Thoracic aorta (tissue), 2 donors: ENCODE data around the gene PPM1H. TPM values are rescaled to one million over a fixed set of nuclear protein-coding genes. Genes with fewer than 3 reads are reported as not detected.
A peak's percentile ranks its signal among the peaks of the same experiment; 100 is the strongest.

Source experiments
- ATAC-seq: fragments of 150-250 bp; one replicate; pipeline ENCODE4 v1.8.0; 2017; ENCODE audit warnings: low read depth; ENCODE audit not compliant: insufficient number of reproducible peaks, low FRiP score
- DNase-seq: peaks from one replicate; pipeline ENCODE4 v3.0.0-alpha.2; 2020; ENCODE audit warnings: low spot score
- H3K27ac ChIP-seq, 2 donors: fragments of 200-600 bp; sonication (generic); 1 replicate in 1 of 2; 2 replicates in 1 of 2; pipeline ENCODE4 v1.5.1; 2016; ENCODE audit warnings: mild to moderate bottlenecking in 2 of 2, moderate library complexity in 2 of 2
- H3K27me3 ChIP-seq: fragments of 200-600 bp; sonication (generic); replicated peaks from 2 replicates; pipeline ENCODE4 v1.6.0; 2016; ENCODE audit warnings: mild to moderate bottlenecking; ENCODE audit not compliant: insufficient read depth
- H3K36me3 ChIP-seq: fragments of 200-600 bp; sonication (generic); one replicate; pipeline ENCODE4 v1.5.1; 2016
- H3K4me1 ChIP-seq, 2 donors: fragments of 200-600 bp; sonication (generic); 1 replicate in 1 of 2; 2 replicates in 1 of 2; pipeline versions ENCODE4 v1.5.1 to v1.6.0; 2016; ENCODE audit warnings: low read depth in 2 of 2, mild to moderate bottlenecking in 1 of 2; ENCODE audit not compliant: control insufficient read depth in 1 of 2
- H3K4me3 ChIP-seq: fragments of 200-600 bp; sonication (generic); 2 replicates; pipeline ENCODE4 v1.5.1; 2016; ENCODE audit warnings: mild to moderate bottlenecking
- H3K9me3 ChIP-seq: fragments of 200-600 bp; sonication (generic); 2 replicates; pipeline ENCODE4 v1.5.1; 2016
- total RNA-seq, 2 donors: library from RNA; depleted of rRNA; stranded (reverse); fragments of >200 nt; gene quantifications; one replicate each; pipeline versions ENCODE4 v1.1.0 to v1.2.3, GENCODE V29; 2016
- TF ChIP-seq, protein P1 (sequence below): fragments of 200-600 bp; sonication (generic); IDR thresholded peaks from one replicate; pipeline ENCODE4 v1.5.1; 2019; ENCODE audit warnings: antibody characterized with exemption

Gene PPM1H
- total RNA-seq, 2 donors from 2014 or later: 9.1 to 10.3 TPM

DNA sequence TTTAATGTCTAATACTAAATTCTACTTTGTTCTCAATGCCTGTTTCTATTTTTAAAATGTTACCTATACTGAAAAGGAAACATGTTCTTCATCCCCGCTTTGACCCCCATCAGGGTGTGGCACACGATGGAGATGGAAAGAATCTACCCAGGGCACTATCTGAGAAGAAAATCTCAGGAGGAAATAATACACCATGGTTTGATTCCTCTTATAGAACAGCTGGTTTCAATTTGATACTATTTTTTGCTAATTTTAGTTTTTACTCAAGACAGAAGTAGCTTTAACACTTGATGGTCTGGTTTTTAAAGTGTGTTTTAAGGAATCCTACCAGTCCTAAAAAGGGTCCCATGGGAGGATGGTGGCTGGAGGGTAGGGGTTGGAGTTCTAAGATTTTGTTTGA lies 56.7 kb downstream of the PPM1H start:
- H3K4me1 ChIP-seq: peaks cover 0 to 7% of the 10 kb centered on the region in 2 donors
- TF ChIP-seq, protein P1, sequence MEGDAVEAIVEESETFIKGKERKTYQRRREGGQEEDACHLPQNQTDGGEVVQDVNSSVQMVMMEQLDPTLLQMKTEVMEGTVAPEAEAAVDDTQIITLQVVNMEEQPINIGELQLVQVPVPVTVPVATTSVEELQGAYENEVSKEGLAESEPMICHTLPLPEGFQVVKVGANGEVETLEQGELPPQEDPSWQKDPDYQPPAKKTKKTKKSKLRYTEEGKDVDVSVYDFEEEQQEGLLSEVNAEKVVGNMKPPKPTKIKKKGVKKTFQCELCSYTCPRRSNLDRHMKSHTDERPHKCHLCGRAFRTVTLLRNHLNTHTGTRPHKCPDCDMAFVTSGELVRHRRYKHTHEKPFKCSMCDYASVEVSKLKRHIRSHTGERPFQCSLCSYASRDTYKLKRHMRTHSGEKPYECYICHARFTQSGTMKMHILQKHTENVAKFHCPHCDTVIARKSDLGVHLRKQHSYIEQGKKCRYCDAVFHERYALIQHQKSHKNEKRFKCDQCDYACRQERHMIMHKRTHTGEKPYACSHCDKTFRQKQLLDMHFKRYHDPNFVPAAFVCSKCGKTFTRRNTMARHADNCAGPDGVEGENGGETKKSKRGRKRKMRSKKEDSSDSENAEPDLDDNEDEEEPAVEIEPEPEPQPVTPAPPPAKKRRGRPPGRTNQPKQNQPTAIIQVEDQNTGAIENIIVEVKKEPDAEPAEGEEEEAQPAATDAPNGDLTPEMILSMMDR: no peak
- no peak overlapping the region for H3K4me3 ChIP-seq
- DNase-seq (no peak), ATAC-seq (no peak)
- H3K27ac ChIP-seq: no peak overlapping the region
- no peaks in the 10 kb centered on the region for H3K27me3 ChIP-seq
- no peaks in the 10 kb centered on the region for H3K9me3 ChIP-seq
- no peaks in the 10 kb centered on the region for H3K36me3 ChIP-seq

DNA sequence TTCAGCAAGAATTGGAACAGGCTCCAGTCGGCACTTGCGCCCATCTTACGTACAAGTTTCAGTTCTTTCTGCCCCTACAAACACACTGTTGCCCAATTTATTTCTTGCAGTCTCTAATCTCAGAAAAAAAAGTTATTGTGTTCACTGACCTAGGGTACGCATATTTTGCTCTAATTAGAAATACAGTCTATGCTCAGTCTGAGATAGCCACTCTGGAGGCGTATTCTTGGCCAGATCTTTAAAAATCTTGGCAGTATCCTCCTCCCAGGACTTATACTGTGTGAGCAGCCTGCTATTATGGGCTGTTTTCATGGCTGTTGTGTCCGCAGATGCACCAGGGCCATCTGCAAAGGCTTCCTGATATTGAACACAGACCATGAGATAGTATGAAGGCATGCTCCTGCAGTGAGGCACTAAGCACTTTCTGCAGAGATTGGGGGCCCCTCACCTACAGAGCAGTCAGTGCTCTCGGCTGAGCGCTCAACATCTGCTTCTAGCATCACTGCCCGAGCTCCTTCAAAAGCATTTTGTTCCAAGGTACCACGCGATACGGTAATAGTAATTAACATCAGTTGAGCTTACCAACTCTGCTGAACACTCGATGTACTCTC lies 57.9 kb downstream of the PPM1H start:
- Histone ChIP-seq H3K9me3 (no peaks in the 10 kb centered on the region), H3K27ac (no peak overlapping the region), H3K4me1 (peaks cover 0 to 7% of the 10 kb centered on the region in 2 donors), H3K27me3 (no peaks in the 10 kb centered on the region), H3K36me3 (no peaks in the 10 kb centered on the region), H3K4me3 (peak overlapping the region; percentile 63)
- ATAC-seq (no peak), DNase-seq (no peak)
- TF ChIP-seq, protein P1: no peak

DNA sequence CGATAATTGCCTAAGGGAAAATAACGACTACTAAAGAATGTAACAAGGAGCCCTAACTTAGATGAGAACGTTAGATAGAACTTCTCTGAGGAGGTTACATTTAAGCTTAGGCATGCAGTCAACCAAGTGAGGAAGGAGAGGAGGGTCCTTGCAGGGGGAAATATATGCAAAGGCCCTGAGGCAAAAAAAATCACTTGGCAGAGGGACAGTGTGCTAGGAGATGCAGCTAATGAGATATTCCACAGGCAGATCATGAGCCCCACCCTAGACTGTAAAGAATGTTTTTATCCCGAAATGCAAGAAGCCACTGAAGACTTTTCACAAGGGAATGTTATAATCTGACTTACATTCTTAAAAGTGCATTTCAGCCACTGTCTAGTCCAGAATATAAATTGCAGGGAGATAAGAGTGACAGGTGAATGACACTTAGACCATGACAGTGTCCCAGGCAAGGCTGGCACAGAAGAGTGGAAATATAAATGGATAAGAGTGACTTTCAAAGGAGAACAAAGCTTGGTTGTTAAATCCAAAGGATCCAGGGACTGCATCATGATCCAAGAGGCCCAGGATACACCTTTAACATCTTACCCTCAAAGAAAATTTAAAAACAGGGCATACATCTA lies 61.0 kb downstream of the PPM1H start:
- Histone ChIP-seq H3K36me3 (no peaks in the 10 kb centered on the region), H3K4me1 (peaks cover 0 to 7% of the 10 kb centered on the region in 2 donors), H3K27me3 (no peaks in the 10 kb centered on the region), H3K4me3 (no peak overlapping the region), H3K27ac (no peak overlapping the region), H3K9me3 (no peaks in the 10 kb centered on the region)
- TF ChIP-seq, protein P1: no peak
- ATAC-seq (no peak), DNase-seq (no peak)

DNA sequence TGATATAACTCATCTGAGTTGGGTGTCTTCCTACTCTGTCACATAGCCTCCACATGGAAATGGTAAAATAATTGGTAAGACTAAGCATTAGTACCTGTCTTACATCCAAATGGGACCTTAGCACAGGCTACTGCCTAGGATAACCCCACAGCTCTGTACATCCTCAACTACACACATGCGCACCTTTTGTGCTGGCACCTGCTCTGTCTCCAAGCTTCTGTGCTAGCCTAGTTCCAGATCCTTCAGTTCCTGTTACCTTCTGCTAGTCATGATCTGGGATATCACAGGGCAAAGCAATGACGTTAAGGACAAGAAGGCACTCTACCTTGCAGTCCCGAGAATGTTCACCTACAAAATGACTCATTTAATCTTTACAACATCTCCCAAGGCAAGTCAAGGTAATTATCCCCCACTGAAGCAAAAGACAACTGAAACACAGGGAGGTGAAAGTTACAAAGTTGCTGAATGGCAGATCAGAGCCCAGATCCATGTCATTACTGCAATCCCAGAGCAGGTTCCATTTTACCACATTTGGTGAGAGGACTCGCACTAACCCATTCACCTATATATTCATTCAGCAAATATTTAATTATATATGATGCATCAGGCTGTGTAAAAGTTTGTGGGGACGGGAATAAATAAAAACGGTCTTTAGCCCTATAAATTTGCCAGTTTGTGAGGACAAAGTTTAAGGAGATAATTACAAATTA lies 61.7 kb downstream of the PPM1H start:
- no peaks in the 10 kb centered on the region for H3K27me3 ChIP-seq
- no peak overlapping the region for H3K27ac ChIP-seq
- H3K36me3 ChIP-seq: no peaks in the 10 kb centered on the region
- TF ChIP-seq, protein P1: no peak
- H3K9me3 ChIP-seq: no peaks in the 10 kb centered on the region
- no peak for DNase-seq
- peaks cover 0 to 7% of the 10 kb centered on the region in 2 donors for H3K4me1 ChIP-seq
- ATAC-seq: no peak
- no peak overlapping the region for H3K4me3 ChIP-seq

DNA sequence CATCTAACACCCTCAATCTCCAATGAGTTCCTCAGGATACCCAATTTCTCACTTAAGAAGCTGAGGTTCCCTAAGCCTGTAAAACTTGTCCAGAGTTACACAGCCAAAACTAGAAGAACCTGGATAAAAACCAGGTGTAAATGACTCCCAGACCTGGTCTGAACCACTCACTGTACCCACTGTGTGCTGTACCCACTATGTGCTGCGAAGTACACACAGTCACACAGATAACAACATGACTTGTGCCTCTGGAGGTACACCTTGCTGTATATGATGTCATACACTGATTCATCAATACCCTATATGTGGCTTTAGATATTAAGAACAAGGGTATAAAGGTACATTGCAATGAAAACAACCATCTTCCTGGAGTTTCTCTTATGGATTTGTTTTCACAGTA lies 66.1 kb downstream of the PPM1H start:
- Histone ChIP-seq H3K9me3 (no peaks in the 10 kb centered on the region), H3K4me3 (no peak overlapping the region), H3K27ac (no peak overlapping the region), H3K27me3 (no peaks in the 10 kb centered on the region), H3K36me3 (no peaks in the 10 kb centered on the region), H3K4me1 (peaks cover 17 to 35% of the 10 kb centered on the region in 2 donors)
- TF ChIP-seq, protein P1: no peak
- DNase-seq (no peak), ATAC-seq (no peak)
